Adrenal gland (tissue), 12 donors: ENCODE data around the gene PLOD3. TPM values are rescaled to one million over a fixed set of nuclear protein-coding genes. Genes with fewer than 3 reads are reported as not detected.
A peak's percentile ranks its signal among the peaks of the same experiment; 100 is the strongest.

ENCODE experiments used
- DNase-seq, 7 donors: peaks; one replicate each; pipeline ENCODE4 v3.0.0-alpha.2; 2019 to 2020
- H3K27ac ChIP-seq, 5 donors: fragments of 200-600 bp; sonication (generic) in 4 of 5; 1 replicate in 3 of 5; 2 replicates in 2 of 5; pipeline versions ENCODE4 v1.5.1 to v1.8.0; 2016 to 2020; ENCODE audit warnings: mild to moderate bottlenecking in 1 of 5
- H3K27me3 ChIP-seq: fragments of 200-600 bp; 2 replicates; pipeline ENCODE4 v1.8.0; 2021
- H3K36me3 ChIP-seq, 2 donors: fragments of 200-600 bp; replicated peaks in 1 of 2; 1 replicate in 1 of 2; 2 replicates in 1 of 2; pipeline versions ENCODE4 v1.5.1 to v1.8.0; 2018 to 2022
- H3K4me1 ChIP-seq, 2 donors: fragments of 200-600 bp; replicated peaks in 1 of 2; 1 replicate in 1 of 2; 2 replicates in 1 of 2; pipeline versions ENCODE4 v1.5.1 to v1.8.0; 2018 to 2021
- H3K4me3 ChIP-seq, 4 donors: fragments of 200-600 bp; sonication (generic) in 3 of 4; one replicate each; pipeline ENCODE4 v1.5.1; 2016 to 2018
- H3K9me3 ChIP-seq, 3 donors: fragments of 200-600 bp; sonication (generic) in 1 of 3; replicated peaks in 1 of 3; 1 replicate in 2 of 3; 2 replicates in 1 of 3; pipeline versions ENCODE4 v1.5.1 to v1.8.0; 2016 to 2021
- POLR2A ChIP-seq, 2 donors: fragments of 450-650 bp; IDR thresholded peaks; one replicate each; pipeline ENCODE4 v1.6.1; 2017; ENCODE audit warnings: antibody characterized with exemption in 2 of 2, mild to moderate bottlenecking in 2 of 2, moderate library complexity in 1 of 2
- WGBS, 4 donors: extraction: QIAGEN DNeasy Blood & Tissue Kit in 2 of 4; methylation state at CpG; one replicate each; pipeline versions ENCODE4 v1.1.5 to v1.1.7; 2013 to 2017; 5-methylcytosine and 5-hydroxymethylcytosine counted together
- intact Hi-C, 2 donors: fragments of 100-400 bp; cut with DNase I; formaldehyde crosslinking; loops; one replicate each; pipeline versions ENCODE4 v1.14.1 to v1.15.0; 2022 to 2023
- polyA plus RNA-seq, 3 donors: library from polyadenylated mRNA; stranded (reverse); fragments of 200-250 nt in 2 of 3; fragments of 350-450 nt in 1 of 3; fragmentation: Illumina TruSeq in 1 of 3; extraction: RNeasy Lipid Tissue Mini Kit (QIAGEN cat#74804) in 1 of 3; gene quantifications; one replicate each; pipeline ENCODE4 v1.2.3, GENCODE V29; 2013 to 2014
- total RNA-seq, 9 donors: library from RNA; depleted of rRNA in 4 of 9; stranded (reverse); fragments of >200 nt in 4 of 9; fragments of 120-200 nt in 1 of 9; fragmentation: NEBNext Ultra II Directional in 1 of 9; extraction: Animal tissue kit (Norgen Biotek cat#: 25700) in 1 of 9; gene quantifications; one replicate each; pipeline versions ENCODE4 v1.1.0 to v1.2.4, GENCODE V29; 2013 to 2023
- TF ChIP-seq, protein P1 (sequence below), 6 experiments: fragments of 450-650 bp in 4 of 6; fragments of 200-600 bp in 2 of 6; sonication (generic) in 1 of 6; IDR thresholded peaks; 1 replicate in 5 of 6; 2 replicates in 1 of 6; pipeline versions ENCODE4 v1.5.1 to v1.8.0; 2016 to 2021; ENCODE audit warnings: antibody characterized with exemption in 6 of 6, mild to moderate bottlenecking in 2 of 6, moderate library complexity in 1 of 6
- donor health status: healthy with polysubstance abuse.
- donor health status: Bipolar disorder and iron deficiency.
- donor health status: DM: yes; HTN: yes; CAD: no.
- donor health status: DM: no; HTN: no; CAD: no.
- donor health status: DM: no; HTN: no; CAD: no.
- donor health status: DM: yes; HTN: yes; CAD: no.

PLOD3 gene
- total and polyA plus RNA-seq, 12 donors: 24.1 to 62.2 (median 51.4) TPM

GRCh38 chr7:101165958-101166647, 51.3 kb downstream of the PLOD3 start:
- TF ChIP-seq, protein P1, sequence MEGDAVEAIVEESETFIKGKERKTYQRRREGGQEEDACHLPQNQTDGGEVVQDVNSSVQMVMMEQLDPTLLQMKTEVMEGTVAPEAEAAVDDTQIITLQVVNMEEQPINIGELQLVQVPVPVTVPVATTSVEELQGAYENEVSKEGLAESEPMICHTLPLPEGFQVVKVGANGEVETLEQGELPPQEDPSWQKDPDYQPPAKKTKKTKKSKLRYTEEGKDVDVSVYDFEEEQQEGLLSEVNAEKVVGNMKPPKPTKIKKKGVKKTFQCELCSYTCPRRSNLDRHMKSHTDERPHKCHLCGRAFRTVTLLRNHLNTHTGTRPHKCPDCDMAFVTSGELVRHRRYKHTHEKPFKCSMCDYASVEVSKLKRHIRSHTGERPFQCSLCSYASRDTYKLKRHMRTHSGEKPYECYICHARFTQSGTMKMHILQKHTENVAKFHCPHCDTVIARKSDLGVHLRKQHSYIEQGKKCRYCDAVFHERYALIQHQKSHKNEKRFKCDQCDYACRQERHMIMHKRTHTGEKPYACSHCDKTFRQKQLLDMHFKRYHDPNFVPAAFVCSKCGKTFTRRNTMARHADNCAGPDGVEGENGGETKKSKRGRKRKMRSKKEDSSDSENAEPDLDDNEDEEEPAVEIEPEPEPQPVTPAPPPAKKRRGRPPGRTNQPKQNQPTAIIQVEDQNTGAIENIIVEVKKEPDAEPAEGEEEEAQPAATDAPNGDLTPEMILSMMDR (IDR thresholded peaks at IDR 0.05): no peak
- no peak for TF ChIP-seq POLR2A (IDR thresholded peaks at IDR 0.05)
- 0 to 4% (median 2%) methylated on average over 22 to 38 of the region's 38 CpGs for WGBS, 4 donors
- DNase-seq: no peak
- Histone ChIP-seq H3K4me1 (peaks cover 12 to 34% of the 10 kb centered on the region in 2 donors), H3K27ac (no peak overlapping the region), H3K4me3 (peak overlapping the region in 1 of 4 donors; percentile 8), H3K27me3 (peaks cover 42% of the 10 kb centered on the region), H3K9me3 (no peaks in the 10 kb centered on the region), H3K36me3 (no peaks in the 10 kb centered on the region)
- intact Hi-C loops: loop anchor here in 1 of 2 donors (10.0 kb wide), 1 partner anchor 271 kb away; the partner anchor contains the start of gene ACHE

- Histone ChIP-seq H3K27ac (no peak within 1 kb of the TSS), H3K4me1 (peaks cover 12 to 34% of the 10 kb centered on the region in 2 donors), H3K27me3 (peaks cover 34% of the 10 kb centered on the region), H3K36me3 (no peaks in the 10 kb centered on the region), H3K4me3 (peak within 1 kb of the TSS in 1 of 4 donors; percentile 8), H3K9me3 (no peaks in the 10 kb centered on the region)
- peak; percentile 91 to 96 (median 92) for DNase-seq
- WGBS, 4 donors: 1 to 6% (median 3%) methylated on average over 35 to 74 of the region's 74 CpGs
- intact Hi-C loops: loop anchor here in 1 of 2 donors (10.0 kb wide), 1 partner anchor 271 kb away; the partner anchor contains the start of gene ACHE
- TF ChIP-seq, protein P1 (IDR thresholded peaks at IDR 0.05): no peak
- peak in 1 of 2 donors; percentile 16 for TF ChIP-seq POLR2A (IDR thresholded peaks at IDR 0.05)
Measured at GRCh38 chr7:101165075-101165957, 52.1 kb downstream of the PLOD3 start, which contains the start of gene VGF. Gene VGF, minus strand, starts transcription at chr7:101165569. Its CDS starts 726 bp downstream, at chr7:101164843.

DNA sequence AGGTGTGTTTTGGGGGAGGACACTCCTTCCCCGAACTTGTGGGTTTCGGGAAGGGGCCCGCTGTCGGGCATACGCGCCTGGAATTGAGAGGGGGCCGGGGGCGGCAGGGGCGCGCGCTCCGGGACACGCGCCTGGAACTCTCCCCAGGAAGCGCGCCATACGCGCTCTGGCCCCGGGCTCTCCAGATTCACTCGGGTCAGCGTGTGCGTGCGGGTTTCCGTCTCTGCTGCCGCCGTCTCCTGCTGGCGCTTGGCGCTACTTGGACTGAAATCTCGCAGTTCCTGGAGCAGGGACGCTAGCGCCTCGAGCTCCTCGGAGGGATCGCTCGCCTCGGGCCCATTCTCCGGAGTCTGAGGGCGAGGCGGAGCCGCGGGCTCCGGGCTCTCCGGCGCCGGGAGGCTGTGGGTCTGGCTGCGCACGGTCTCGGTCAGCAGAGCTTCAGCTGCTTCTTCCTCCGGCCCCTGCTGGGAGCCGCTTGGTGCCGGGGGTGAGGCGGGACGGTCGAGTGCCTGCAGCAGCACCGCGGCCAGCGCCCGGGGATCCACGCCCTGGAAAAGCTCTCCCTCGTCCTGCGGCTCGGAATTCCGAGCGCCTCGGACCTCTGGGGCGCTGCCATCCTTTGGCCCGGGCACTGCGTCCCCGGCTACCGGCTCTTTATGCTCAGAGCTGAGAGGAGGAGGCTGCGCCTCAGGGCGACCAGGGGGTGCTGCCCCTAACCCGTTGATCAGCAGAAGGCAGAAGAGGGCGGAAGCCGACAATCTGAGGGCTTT, 53.1 kb downstream of the PLOD3 start:
- H3K27ac ChIP-seq: no peak overlapping the region
- H3K4me3 ChIP-seq: no peak overlapping the region
- H3K4me1 ChIP-seq: peaks cover 12 to 31% of the 10 kb centered on the region in 2 donors
- H3K9me3 ChIP-seq: no peaks in the 10 kb centered on the region
- WGBS, 4 donors: 1 to 7% (median 4%) methylated on average over 2 to 75 of the region's 75 CpGs
- intact Hi-C loops: loop anchor here in 1 of 2 donors (10.0 kb wide), 1 partner anchor 269 kb away; the partner anchor contains the start of gene ACHE
- H3K36me3 ChIP-seq: peaks cover 0 to 1% of the 10 kb centered on the region in 2 donors
- peak in 4 of 7 donors; percentile 44 to 59 (median 52) for DNase-seq
- no peak for TF ChIP-seq POLR2A (IDR thresholded peaks at IDR 0.05)
- TF ChIP-seq, protein P1 (IDR thresholded peaks at IDR 0.05): no peak
- H3K27me3 ChIP-seq: peaks cover 23% of the 10 kb centered on the region
